ENCODE results near the gene ALG12. TPM values are rescaled to one million over a fixed set of nuclear protein-coding genes. Genes with fewer than 3 reads are reported as not detected.

The ALG12 gene
- total RNA-seq, 1 experiment from 2014 or later = 29.2 TPM

DNA sequence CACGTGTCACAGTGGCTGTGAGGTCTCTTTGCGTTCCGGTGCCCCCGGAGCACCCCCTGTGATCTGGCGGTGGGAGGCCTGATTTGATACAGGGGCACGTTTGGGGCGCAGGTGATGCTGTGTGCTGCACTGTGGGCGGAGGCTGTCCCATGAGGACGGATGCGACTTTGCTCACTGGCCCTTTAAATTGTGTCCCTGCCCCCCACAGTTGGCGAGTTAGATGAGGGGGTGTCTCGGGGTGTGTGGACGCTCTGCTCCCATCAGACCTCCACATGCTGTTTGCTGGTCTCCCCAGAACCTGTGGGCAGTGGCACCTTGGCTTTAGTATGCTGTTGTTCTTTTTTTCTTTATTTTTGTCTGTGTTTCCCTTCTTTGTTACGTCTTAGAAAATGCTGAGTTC lies 59.4 kb downstream of the ALG12 start (continued):
- TF ChIP-seq AFF4 (CRISPR knock-in tag; IDR thresholded peaks at IDR 0.05; ENCODE audit: borderline replicate concordance) = no peak
- no peak for TF ChIP-seq CREB1 (CRISPR knock-in tag; IDR thresholded peaks at IDR 0.05)
- TF ChIP-seq GTF2I (CRISPR knock-in tag; conservative IDR thresholded peaks at IDR 0.05) = no peak
- TF ChIP-seq NR1H2 (CRISPR knock-in tag; IDR thresholded peaks at IDR 0.05) = no peak
- TF ChIP-seq ESRRA (CRISPR knock-in tag; IDR thresholded peaks at IDR 0.05; ENCODE audit: borderline replicate concordance) = no peak
- TF ChIP-seq, protein P1, sequence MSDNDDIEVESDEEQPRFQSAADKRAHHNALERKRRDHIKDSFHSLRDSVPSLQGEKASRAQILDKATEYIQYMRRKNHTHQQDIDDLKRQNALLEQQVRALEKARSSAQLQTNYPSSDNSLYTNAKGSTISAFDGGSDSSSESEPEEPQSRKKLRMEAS (CRISPR knock-in tag; IDR thresholded peaks at IDR 0.05) = no peak

DNA sequence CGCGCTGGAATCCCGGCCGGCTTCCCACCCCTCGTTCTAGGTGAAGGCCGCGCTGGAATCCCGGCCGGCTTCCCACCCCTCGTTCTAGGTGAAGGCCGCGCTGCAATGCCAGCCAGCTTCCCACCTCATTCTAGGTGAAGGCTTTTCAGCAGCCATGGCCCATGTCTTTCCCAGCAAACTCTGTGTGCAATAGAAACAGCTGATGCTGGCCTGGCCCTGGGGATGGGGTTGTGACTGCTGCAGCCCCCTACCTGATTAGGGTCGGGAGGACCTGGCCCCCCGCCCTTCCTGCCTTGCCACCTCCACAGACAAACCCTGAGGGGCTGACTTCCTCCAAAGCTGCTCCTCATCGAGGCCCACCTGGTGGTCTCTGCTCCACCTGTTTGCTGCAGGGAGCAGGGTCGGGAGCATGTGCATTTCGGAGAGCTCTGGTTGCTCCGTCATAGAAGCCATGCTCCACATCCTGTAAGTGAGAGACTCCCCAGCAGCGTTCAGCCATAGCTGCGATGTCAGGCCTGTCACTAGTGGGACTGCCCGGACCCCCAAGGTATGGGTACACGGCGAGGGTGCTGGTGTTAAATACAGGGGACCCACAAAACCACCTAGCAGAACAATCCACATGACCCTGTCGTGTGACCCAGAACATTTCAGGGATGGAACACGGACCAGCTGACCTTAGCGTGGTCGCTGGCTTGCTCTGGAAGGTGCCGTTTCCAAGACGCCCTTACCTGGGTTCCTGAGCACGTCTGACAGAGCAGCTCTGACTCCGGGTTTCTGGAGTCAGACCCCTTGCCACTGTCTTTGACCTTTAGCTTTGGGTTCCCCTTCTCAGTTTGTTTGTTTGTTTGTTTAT lies 61.2 kb downstream of the ALG12 start:
- Mint-ChIP-seq H3K4me3 (no peak overlapping the region), H3K27me3 (ENCODE audit: low read depth) (peaks cover 10% of the 10 kb centered on the region), H3K36me3 (no peaks in the 10 kb centered on the region), H3K27ac (0 out of 2 replicates have a peak overlapping the region, but pooled peaks have one; percentile 2), H3K4me1 (peaks cover 31% of the 10 kb centered on the region), H3K9me3 (no peaks in the 10 kb centered on the region)
- ChIA-PET POLR2A (no interaction called here), CTCF (interaction anchor here (0.6 kb wide), 1 partner anchor 14 kb away, joined by 3 read pairs; no protein-coding TSS in a partner anchor)
- no peak for ATAC-seq
- DNase-seq (ENCODE audit: low spot score) = no peak
- no peak for TF ChIP-seq ATF1 (CRISPR knock-in tag; IDR thresholded peaks at IDR 0.05)
- no peak for TF ChIP-seq TCF7 (CRISPR knock-in tag; IDR thresholded peaks at IDR 0.05; ENCODE audit: low read depth)
- TF ChIP-seq ZBTB21 (CRISPR knock-in tag; IDR thresholded peaks at IDR 0.05; ENCODE audit: borderline replicate concordance) = no peak
- no peak for TF ChIP-seq ZNF232 (CRISPR knock-in tag; IDR thresholded peaks at IDR 0.05)
- TF ChIP-seq AR (CRISPR knock-in tag; IDR thresholded peaks at IDR 0.05) = no peak
- TF ChIP-seq STAT6 (CRISPR knock-in tag; conservative IDR thresholded peaks at IDR 0.05; ENCODE audit: low read depth) = no peak
- no peak for TF ChIP-seq MYBL2 (CRISPR knock-in tag; IDR thresholded peaks at IDR 0.05)
- TF ChIP-seq, protein P2, sequence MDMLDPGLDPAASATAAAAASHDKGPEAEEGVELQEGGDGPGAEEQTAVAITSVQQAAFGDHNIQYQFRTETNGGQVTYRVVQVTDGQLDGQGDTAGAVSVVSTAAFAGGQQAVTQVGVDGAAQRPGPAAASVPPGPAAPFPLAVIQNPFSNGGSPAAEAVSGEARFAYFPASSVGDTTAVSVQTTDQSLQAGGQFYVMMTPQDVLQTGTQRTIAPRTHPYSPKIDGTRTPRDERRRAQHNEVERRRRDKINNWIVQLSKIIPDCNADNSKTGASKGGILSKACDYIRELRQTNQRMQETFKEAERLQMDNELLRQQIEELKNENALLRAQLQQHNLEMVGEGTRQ (CRISPR knock-in tag; IDR thresholded peaks at IDR 0.05) = no peak
- TF ChIP-seq ZNF121 (CRISPR knock-in tag; IDR thresholded peaks at IDR 0.05) = no peak
- no peak for TF ChIP-seq ATF2 (CRISPR knock-in tag; IDR thresholded peaks at IDR 0.05; ENCODE audit: borderline replicate concordance, low read depth)
- no peak for TF ChIP-seq TEAD1 (CRISPR knock-in tag; IDR thresholded peaks at IDR 0.05)
- TF ChIP-seq EMX1 (CRISPR knock-in tag; IDR thresholded peaks at IDR 0.05) = no peak
- no peak for TF ChIP-seq CDX4 (CRISPR knock-in tag; IDR thresholded peaks at IDR 0.05; ENCODE audit: borderline replicate concordance)
- TF ChIP-seq ZNF263 (CRISPR knock-in tag; IDR thresholded peaks at IDR 0.05; ENCODE audit: low read depth) = no peak

All from WTC11 (cell line).